ENCODE data around the gene TSC22D1. TPM values are rescaled to one million over a fixed set of nuclear protein-coding genes. Genes with fewer than 3 reads are reported as not detected.

TSC22D1 gene
- total RNA-seq, 4 donors from 2014 or later: 199 to 263 (median 248) TPM

GRCh38 chr13:44448875-44449274 lies 127.3 kb downstream of the TSC22D1 start:
- Histone ChIP-seq H3K36me3 (no peaks in the 10 kb centered on the region), H3K4me1 (peaks cover 0 to 23% (median 18%) of the 10 kb centered on the region in 4 donors), H3K27me3 (no peaks in the 10 kb centered on the region), H3K9me3 (no peaks in the 10 kb centered on the region), H3K4me3 (no peak overlapping the region), H3K27ac (replicated peaks in 1 of 4) (no peak overlapping the region)
- TF ChIP-seq POLR2A (IDR thresholded peaks at IDR 0.05; ENCODE audit: low read depth) (no peak), CTCF (IDR thresholded peaks at IDR 0.05) (no peak), EP300 (IDR thresholded peaks at IDR 0.05) (no peak), POLR2AphosphoS5 (IDR thresholded peaks at IDR 0.05) (no peak)
- no peak for DNase-seq (ENCODE audit: extremely low spot score)
- WGBS: 69% methylated on average over 2 of the region's 3 CpGs
- intact Hi-C loops (cut with DNase I): no loop called here

GRCh38 chr13:44448373-44448772 lies 127.8 kb downstream of the TSC22D1 start:
- peaks cover 0 to 23% (median 18%) of the 10 kb centered on the region in 4 donors for H3K4me1 ChIP-seq
- no peaks in the 10 kb centered on the region for H3K9me3 ChIP-seq
- H3K36me3 ChIP-seq: no peaks in the 10 kb centered on the region
- H3K4me3 ChIP-seq: no peak overlapping the region
- DNase-seq (ENCODE audit: extremely low spot score): no peak
- no peak overlapping the region for H3K27ac ChIP-seq (replicated peaks in 1 of 4)
- intact Hi-C loops (cut with DNase I): no loop called here
- no peak for TF ChIP-seq EP300 (IDR thresholded peaks at IDR 0.05)
- no peak for TF ChIP-seq POLR2AphosphoS5 (IDR thresholded peaks at IDR 0.05)
- no peak for TF ChIP-seq POLR2A (IDR thresholded peaks at IDR 0.05; ENCODE audit: low read depth)
- no peak for TF ChIP-seq CTCF (IDR thresholded peaks at IDR 0.05)
- WGBS: 77% methylated on average over 2 of the region's 2 CpGs
- H3K27me3 ChIP-seq: no peaks in the 10 kb centered on the region

- no peaks in the 10 kb centered on the region for H3K36me3 ChIP-seq
- H3K4me1 ChIP-seq: peaks cover 0 to 23% (median 18%) of the 10 kb centered on the region in 4 donors
- no peak overlapping the region for H3K4me3 ChIP-seq
- TF ChIP-seq POLR2AphosphoS5 (IDR thresholded peaks at IDR 0.05): no peak
- TF ChIP-seq POLR2A (IDR thresholded peaks at IDR 0.05; ENCODE audit: low read depth): no peak
- TF ChIP-seq CTCF (IDR thresholded peaks at IDR 0.05): no peak
- TF ChIP-seq EP300 (IDR thresholded peaks at IDR 0.05): no peak
- no peaks in the 10 kb centered on the region for H3K9me3 ChIP-seq
- no peak overlapping the region for H3K27ac ChIP-seq (replicated peaks in 1 of 4)
- H3K27me3 ChIP-seq: no peaks in the 10 kb centered on the region
- intact Hi-C loops (cut with DNase I): no loop called here
- no peak for DNase-seq (ENCODE audit: extremely low spot score)
- WGBS: 94% methylated on average over 2 of the region's 2 CpGs
Observed at GRCh38 chr13:44447783-44448321, 128.3 kb downstream of the TSC22D1 start.

GRCh38 chr13:44440046-44440608 lies 136.0 kb downstream of the TSC22D1 start:
- Histone ChIP-seq H3K4me1 (peaks cover 6 to 26% (median 24%) of the 10 kb centered on the region in 4 donors), H3K4me3 (no peak overlapping the region), H3K27me3 (no peaks in the 10 kb centered on the region), H3K9me3 (no peaks in the 10 kb centered on the region), H3K27ac (replicated peaks in 1 of 4) (peak overlapping the region in 1 of 4 donors; percentile 10), H3K36me3 (no peaks in the 10 kb centered on the region)
- DNase-seq (ENCODE audit: extremely low spot score): no peak
- 88% methylated on average over 10 of the region's 10 CpGs for WGBS
- intact Hi-C loops (cut with DNase I): no loop called here
- no peak for TF ChIP-seq CTCF (IDR thresholded peaks at IDR 0.05)
- no peak for TF ChIP-seq EP300 (IDR thresholded peaks at IDR 0.05)
- no peak for TF ChIP-seq POLR2A (IDR thresholded peaks at IDR 0.05; ENCODE audit: low read depth)
- no peak for TF ChIP-seq POLR2AphosphoS5 (IDR thresholded peaks at IDR 0.05)
